GM18858 (cell line): Measurements from ENCODE around the gene FALEC.
"Not testable (repeated sequence)": the region's sequence is repeated elsewhere in the genome, so short reads cannot be mapped to it uniquely, and the experiment has no call there.

Source experiments
- ATAC-seq: cut with Tn5 transposase; IDR thresholded peaks from one replicate; pipeline ENCODE4 v1.9.1; 2021; ENCODE audit not compliant: unreplicated experiment

Gene FALEC

DNA sequence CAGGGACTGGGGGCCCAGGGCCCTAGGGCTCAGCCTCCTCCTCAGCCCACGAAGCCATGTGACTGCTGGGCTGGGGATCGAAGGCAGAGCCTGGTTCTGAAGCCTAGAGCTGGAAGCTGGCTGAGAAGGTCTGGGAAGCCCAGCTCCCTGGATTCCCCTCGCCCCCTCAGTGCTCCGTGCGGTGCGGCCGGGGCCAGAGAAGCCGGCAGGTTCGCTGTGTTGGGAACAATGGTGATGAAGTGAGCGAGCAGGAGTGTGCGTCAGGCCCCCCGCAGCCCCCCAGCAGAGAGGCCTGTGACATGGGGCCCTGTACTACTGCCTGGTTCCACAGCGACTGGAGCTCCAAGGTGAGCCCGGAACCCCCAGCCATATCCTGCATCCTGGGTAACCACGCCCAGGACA, 42.8 kb downstream of the FALEC start:
- no peak for ATAC-seq

DNA sequence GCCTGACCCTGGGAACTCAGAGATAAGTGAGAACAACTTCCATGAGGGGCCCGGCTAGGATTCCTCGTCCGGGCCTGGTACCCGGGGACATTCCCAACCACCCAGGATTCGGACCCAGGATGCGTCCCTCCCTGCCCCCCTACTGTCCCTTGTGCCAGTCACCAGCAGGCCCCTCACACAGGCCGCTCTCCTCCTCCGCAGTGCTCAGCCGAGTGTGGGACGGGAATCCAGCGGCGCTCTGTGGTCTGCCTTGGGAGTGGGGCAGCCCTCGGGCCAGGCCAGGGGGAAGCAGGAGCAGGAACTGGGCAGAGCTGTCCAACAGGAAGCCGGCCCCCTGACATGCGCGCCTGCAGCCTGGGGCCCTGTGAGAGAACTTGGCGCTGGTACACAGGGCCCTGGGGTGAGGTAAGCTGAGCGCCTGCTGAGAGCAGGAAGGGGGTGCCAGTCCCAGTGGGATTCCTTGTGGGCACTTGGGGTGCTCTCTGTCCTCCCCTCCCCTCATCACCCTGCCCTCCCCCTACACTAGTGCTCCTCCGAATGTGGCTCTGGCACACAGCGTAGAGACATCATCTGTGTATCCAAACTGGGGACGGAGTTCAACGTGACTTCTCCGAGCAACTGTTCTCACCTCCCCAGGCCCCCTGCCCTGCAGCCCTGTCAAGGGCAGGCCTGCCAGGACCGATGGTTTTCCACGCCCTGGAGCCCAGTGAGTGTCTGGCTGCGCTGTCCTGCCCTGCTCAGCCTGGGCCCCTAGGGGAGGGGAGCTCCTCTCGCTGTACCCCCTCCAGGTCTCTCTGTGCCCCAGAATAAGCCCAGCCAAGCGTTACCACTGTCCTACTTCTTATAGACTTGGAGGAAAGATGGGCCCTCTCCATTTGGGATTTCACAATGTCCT, 43.5 kb downstream of the FALEC start:
- ATAC-seq, result no peak

DNA sequence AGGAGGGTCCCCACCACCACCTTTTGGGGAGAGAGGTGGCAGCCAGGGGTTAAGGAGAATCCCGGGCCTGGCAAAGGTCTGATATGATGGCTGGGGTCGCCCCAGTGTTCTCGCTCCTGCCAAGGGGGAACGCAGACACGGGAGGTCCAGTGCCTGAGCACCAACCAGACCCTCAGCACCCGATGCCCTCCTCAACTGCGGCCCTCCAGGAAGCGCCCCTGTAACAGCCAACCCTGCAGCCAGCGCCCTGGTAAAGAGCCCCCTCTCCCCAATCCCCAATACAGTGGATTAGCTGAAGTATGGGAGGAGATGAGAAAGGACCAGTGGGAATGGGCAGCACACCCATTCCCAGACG, 44.1 kb downstream of the FALEC start:
- no peak for ATAC-seq

DNA sequence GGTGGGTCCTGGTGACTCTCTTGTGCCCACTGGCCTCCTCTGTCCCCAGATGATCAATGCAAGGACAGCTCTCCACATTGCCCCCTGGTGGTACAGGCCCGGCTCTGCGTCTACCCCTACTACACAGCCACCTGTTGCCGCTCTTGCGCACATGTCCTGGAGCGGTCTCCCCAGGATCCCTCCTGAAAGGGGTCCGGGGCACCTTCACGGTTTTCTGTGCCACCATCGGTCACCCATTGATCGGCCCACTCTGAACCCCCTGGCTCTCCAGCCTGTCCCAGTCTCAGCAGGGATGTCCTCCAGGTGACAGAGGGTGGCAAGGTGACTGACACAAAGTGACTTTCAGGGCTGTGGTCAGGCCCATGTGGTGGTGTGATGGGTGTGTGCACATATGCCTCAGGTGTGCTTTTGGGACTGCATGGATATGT, 44.5 kb downstream of the FALEC start:
- no peak for ATAC-seq

DNA sequence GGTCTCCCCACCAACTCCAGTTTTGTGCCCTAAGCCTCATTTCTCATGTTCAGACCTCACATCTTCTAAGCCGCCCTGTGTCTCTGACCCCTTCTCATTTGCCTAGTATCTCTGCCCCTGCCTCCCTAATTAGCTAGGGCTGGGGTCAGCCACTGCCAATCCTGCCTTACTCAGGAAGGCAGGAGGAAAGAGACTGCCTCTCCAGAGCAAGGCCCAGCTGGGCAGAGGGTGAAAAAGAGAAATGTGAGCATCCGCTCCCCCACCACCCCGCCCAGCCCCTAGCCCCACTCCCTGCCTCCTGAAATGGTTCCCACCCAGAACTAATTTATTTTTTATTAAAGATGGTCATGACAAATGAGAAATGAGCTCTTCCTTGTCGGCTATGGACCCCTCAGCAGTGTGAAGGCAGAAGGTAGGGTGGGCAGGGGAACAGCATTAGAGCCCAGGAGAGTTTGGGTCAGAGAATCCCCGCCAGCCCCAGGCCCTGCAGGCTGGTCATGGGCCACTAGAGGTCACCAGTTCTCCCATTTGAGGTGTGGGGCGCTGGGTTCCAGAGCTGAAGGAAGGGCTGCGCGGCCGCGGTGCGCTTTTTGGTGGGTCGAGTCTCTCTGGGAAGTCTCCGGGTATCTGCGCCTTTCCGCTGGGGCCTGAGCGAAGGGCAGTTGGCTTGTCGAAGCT, 45.2 kb downstream of the FALEC start:
- no peak for ATAC-seq

DNA sequence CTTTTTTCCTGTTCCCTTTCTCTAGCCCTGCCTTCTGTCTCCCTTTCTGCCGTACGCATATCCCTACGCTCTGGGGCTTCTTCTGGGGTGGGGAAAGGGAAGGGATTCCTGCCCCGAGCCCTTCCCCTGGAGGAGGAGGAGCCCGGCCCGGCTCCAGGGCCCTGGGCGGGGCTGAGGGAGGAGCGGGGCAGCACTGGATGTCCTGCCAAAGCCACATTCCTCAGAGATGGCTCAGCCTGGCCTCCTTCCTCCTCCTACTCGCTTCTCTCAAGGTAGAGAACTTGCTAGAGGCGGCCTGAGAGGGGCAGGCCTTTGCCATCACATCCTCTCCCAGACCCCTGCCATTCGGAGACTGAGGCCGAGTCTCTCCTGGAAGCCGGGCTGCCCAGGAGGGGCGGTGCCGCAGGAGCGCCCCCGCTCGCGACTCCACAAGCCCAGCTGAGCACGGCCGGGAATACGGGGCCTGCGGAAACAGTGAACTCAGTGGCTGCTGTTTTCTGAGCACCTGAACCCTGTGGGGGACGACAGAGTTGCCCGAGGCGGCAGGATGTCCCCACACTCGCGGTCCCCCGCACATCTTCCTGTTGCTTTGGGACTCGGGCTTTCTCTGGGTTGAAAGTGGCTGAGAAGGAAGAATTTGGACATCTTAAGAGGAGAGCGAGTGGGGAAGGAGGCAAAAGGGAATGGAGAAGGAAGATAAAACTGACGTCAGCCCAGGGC, 45.9 kb downstream of the FALEC start:
- no peak for ATAC-seq

DNA sequence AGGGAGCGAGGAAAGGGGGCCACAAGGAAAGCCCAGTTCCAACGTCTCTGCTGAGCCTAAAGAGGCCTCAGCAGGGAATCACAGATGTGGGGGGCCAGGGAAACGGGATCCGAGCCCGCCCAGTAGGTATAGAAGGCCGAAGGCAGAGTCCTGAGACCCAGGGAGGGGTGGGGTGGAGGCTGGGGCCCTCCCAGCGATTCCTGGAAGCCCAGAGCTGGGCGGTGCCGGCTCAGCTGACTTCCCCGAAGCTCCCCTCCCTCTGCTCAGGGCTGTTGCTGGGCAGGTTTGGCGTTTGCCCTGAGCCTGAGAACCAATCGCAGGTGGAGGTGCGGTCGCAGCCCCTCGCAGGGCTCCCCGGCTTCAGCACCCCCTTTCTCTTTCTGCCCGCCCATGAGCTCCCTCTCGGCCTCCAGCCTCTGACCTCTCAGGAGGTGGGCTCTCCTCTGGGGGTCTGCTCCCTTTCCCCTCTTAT, 46.5 kb downstream of the FALEC start:
- ATAC-seq, result peak; percentile 26

DNA sequence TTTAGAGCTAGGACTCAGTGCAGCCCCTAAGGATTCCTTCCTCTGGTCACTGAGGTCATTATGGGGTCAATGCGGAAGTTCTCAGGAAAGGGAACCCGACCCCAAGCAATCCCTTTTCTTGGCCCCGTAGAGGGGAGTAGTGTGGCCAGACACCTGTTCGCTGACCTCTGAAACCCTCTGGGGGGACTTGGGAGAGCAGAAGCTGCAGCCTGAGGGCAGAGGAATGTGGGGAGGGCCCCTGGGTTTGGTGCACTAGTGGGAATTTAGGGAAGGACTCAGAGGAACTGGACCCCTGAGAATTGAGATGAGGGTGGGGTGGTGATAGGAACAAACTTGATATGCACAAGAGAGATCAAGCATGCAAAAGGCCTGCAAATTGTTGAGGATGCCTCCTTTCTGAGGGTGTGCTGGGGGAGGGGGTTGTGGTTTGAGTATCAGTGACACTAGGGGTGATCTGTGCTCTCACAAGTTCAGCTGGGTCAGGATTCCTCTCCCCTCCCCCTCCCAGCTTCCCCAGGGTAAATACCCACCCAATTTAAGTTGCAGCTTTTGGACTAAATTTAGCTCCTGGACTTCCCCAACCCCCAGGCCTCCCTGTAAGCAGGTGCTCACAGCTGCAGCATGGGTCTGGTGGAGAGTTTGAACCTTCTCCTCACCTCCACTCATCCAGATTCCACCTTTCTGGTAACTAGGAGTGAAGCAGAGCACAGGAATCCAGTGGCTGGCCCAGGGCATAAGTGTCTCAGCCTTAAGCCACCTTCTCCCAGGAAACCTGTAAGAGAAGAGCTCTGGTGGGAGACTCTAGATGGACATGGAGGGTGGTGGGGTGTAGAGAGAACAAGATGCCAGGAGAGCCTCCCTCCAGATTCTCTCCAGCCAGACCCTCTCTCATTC, 47.1 kb downstream of the FALEC start:
- ATAC-seq, result no peak

DNA sequence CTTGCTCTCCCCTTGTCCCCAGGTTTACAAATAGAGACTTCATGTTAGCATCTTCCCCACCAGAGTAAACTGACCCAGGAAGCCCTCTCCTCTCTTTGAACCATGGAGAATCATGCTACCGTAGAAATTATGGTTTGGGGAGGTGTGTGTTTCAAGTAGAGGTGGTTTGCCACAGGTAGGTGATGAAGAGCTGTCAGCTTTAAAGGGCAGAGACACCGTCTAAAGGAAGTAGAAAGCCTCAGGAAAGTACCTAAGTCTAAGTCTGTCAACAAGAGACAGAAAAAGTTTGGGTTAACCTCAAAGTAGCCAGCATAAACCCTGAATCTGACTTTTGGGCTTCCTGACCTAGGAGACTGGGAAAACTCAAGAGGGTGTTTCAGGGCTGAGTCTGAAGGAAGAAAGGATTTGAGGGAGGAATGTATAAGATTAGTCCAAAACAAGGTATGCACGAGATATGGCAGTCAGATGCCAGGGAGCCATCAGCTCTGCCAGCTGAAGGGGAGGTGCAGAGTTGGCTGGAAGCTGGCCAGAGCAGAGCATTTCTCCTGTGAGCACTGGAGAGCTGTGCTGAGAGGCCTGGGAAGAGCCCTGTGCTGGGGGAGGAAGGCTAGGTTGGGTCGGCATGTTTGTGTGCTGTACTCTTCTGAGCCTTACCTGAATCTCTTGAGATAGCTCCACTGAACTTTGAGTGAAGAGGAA, 47.9 kb downstream of the FALEC start:
- no peak for ATAC-seq

DNA sequence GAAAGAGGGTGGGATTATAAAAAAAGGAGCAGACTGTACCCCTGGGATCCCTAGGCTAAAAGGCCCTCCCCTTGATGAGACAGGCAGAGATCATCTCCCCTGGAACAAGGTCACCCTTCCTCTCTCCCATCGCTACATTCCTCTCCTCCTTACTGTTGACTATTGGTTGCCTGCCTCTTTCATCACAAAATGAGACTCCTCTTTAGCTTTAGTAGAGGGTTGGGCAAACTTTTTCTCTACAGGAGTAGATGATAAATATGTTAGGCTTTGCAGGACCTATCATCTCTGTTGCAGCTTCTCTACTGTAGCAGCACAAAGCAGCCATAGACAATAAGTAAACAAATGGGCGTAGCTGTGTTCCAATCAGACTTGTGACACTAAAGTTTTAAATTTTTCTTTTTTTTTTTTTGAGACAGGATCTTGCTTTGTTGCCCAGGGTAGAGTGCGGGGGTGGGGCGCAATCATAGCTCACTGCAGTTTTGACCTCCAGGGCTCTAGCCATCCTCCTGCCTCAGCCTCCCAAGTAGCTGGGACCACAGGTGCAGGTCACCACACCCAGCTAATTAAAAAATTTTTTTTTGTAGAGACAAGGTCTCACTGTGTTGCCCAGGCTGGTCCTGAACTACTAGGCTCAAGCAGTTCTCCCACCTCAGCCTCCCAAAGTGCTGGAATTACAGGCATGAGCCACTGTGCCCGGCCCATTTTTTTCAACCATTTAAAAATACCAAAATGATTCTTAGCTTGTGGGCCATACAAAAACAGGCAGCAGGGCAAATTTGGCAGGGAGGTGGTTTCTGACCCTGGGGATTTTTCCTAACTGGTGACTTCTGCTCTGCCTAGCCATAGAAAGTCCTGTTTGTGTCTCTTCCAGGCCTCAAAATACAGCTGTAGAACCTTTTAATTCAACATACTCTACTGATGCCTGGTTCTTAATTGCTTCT, 48.8 kb downstream of the FALEC start:
- ATAC-seq, result no peak

DNA sequence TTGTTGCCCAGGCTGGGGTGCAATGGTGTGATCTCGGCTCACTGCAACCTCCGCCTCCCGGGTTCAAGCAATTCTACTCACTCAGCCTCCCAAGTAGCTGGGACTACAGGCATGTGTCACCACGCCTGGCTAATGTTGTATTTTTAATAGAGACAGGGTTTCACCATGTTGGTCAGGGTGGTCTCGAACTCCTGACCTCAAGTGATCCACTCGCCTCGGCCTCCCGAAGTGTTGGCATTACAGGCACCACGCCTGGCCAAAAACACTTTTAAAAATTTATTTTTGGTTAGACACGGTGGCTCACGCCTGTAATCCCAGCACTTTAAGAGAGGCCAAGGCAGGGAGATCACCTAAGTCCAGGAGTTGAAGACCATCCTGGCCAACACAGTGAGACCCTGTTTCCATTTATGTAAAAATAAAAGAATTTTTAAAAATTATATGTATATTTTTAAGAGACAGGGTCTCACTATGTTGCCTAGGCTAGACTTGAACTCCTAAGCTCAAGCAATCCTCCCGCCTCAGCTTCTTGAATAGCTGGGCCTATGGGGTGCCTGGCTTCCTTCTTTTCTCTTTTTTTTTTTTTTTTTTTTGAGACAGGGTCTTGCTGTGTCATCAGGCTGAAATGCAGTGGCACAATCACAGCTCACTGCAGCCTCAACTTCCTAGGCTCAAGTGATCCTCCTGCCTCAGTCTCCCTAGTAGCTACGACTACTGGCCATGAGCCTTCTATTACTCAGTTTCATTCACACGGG, 49.9 kb downstream of the FALEC start:
- not testable (repeated sequence) for ATAC-seq

DNA sequence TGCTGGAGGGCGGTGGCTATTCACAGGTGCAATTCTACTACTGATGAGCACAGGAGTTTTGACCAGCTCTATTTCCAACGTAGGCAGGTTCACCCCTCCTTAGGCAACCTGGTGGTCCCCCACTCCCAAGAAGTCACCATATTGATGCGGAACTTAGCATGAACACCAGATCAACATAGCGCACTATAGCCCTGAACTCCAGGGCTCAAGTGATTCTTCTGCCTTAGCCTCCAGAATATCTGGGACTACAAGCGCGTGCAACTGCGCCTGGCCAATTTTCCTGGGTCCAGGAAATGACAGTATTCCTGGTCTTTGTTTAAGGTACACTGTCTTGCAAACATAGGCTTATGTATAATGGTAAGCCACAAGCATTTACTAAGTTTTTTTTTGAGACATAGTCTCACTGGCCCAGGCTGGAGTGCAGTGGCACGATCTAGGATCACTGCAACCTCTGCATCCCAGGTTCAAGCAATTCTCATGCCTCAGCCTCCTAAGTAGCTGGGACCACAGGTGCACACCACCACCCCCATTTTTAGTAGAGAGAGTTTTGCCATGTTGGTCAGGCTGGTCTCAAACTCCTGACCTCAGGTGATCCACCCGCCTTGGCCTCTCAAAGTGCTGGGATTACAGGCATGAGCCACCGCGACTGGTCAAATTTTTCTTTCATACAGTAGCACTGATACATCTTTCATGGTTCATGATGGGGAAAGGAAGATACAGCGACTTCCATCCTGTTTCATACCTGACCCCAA, 51.2 kb downstream of the FALEC start:
- ATAC-seq, result no peak

DNA sequence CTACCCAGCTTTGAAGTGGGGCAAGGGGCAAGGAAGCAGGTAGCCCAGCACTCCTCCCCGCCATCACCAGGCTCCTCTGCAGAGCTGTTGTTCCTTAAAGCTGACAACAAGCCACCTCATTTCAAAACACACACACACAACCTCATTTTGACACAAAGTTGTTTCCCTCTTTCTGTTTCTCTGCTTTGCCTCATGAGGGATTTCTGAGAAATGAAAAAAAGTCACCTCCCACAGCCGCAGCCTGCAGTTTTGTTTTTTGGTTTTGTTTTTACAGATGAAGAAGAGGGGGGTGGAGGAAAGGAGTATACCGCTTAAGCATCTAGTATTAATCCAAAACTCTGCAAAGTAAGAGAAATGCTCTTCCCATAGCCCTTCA, 51.8 kb downstream of the FALEC start:
- no peak for ATAC-seq

DNA sequence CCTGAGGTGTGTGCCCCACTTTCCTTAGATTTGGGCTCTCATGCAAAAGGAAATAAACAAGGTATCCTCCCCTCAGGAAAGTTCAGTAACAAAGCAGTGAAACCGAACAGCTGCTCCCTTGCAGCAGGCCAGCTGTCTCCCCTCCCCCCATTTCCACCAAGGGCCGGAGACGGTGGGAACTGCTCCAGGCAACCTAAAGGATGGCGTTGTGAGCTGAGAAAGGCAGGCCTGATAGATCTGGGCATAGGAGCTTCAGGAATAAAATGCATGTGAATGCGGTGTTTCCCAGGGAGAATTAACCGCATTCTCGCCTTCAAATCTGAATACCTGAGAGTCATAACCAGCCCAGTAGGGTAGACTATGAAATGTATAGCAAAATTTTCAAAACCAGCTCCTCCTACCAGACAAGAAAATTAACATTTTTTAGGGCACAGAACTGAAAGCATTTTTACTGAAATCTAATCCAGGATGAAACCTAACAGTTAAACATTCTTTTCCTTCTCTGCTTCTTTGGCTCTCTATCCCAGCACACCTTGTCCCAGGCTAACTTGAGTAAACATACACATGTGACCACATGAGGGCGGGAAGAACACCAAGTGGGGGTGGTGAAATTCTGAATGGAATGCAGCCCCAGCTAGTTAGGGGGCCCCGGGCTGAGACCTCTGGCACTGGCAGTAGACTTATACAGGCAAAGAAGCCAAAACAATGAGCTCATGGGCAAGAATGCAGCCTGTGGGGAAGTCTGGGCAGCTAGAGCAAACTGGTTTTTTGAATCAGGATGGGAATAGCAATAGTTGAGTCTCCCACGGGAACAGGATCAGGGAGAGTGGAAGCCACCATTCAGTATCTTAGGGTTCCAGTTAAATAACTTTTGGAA, 52.4 kb downstream of the FALEC start:
- ATAC-seq, result no peak

DNA sequence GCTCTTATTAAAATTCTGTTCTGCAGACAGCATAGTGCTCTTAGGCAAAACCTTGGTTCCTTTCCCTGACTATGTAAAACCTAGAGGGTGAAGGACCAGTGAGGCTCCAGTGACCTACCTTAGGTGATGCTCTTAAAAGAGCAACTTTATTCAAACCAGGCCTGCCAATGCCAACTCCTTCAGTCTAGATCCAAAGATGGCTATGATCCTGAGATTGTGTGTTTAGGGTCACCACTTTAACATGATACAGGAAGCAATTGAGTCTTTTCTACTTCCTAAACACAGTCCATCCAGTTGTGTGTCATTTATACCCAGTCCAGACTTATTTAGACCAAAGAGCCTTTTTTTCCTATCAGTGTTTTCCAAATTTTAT, 53.0 kb downstream of the FALEC start:
- no peak for ATAC-seq

DNA sequence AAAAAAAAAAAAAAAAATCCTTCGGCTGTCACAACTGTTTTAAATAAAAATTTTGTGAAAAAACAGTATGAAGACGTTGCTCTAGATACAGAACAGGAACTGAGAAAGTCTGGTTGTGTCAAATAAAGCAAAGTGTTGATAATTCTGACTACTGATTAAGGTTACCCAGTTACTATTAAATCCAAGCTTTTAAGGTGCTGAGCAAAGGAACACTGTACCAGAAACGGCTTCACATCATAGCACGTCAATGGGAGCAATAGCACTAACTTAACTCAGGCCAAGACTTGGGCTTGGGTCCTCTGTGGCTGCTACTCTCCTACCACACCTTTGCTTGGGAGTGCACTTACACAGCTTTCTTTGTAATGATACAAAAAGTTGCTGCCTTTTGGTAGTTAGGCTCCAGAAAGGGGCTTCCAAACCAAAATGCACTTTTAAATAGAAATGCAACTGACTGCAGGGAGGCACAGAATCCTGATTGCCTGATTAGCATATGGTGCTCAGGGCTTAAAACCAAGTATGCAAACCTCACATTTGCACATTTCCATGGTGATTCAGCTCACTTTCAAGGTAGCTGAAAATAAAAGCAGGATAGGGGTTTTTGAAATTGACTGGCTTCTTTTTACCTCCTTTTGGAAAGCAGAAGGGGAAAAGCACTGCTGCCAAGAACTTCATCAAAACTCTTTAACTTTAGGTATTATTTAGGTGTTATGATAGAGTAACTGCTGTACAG, 57.5 kb downstream of the FALEC start:
- no peak for ATAC-seq
